ENCODE data around the gene ATP1A1.
A peak's percentile ranks its signal among the peaks of the same experiment; 100 is the strongest.

The ATP1A1 gene

GRCh38 chr1:116352349-116352813 is 20.7 kb upstream of the ATP1A1 start:
- peak; percentile 22 for DNase-seq (ENCODE audit: low read depth)
- TF ChIP-seq CTCF (IDR thresholded peaks at IDR 0.05; ENCODE audit: low read length, missing control alignments) = no peak

DNA sequence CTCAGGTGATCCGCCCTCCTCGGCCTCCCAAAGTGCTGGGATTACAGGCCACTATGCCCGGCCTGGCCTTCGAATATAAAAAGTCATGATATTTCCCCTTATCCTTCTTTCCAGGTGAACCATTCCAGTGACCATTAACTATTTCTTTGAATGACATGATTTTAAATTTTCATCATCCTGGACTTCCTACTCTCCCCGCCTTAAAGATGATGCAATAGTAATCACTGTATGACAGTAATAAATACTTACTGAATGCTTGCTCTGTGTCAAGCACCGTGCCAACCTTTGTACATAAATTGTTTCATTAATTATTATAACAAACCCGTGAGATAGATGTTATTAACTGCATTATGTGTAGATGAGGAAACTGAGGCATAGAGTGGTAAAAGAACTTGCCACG is 19.9 kb upstream of the ATP1A1 start:
- no peak for DNase-seq (ENCODE audit: low read depth)
- no peak overlapping the region for H3K4me3 ChIP-seq (replicated peaks; ENCODE audit: low read depth, low read length)
- no peak for TF ChIP-seq CTCF (IDR thresholded peaks at IDR 0.05; ENCODE audit: low read length, missing control alignments)

More at GRCh38 chr1:116352349-116352813, 20.7 kb upstream of the ATP1A1 start:
- H3K4me3 ChIP-seq (replicated peaks; ENCODE audit: low read depth, low read length) = no peak overlapping the region

- no peak for DNase-seq (ENCODE audit: low read depth)
- no peak for TF ChIP-seq CTCF (IDR thresholded peaks at IDR 0.05; ENCODE audit: low read length, missing control alignments)
- H3K4me3 ChIP-seq (replicated peaks; ENCODE audit: low read depth, low read length) = no peak overlapping the region
Observed at GRCh38 chr1:116356067-116356466, 17.0 kb upstream of the ATP1A1 start.

DNA sequence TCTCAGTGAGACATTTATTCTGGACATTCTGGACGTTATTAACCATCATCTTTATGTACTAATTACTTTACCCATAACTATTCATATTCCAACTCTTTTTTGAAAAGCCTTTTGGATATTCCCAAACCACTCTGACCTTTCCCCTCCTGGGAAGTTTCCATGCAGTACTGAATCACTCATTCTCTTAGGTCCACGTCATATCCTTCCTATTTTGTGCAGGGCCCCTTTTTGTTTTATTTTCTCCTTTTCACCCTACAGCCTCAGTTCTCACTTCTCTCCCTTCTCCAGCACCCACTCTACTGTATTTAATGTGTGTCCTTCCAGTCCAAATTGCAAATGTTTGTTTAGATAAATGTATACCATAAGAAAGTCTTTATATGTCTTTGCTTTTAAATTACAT is 16.4 kb upstream of the ATP1A1 start:
- no peak for TF ChIP-seq CTCF (IDR thresholded peaks at IDR 0.05; ENCODE audit: low read length, missing control alignments)

DNA sequence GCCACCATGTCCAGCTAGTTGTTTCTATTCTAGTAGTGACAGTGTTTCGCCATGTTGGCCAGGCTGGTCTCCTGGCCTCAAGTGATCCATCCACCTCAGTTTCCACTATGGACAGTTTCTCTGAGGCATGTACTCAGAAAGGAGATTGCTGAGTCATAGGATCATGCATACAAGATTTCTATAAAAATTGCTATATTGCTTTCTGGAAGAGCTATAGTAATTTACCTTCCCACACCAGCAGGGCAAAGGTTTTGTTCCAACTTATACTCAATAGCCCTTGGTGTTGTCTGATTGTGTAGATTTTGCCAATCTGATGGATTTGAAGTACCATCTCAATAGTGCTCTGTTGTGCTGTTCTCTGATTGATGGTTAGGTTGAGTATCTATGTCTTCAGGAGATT is 15.6 kb upstream of the ATP1A1 start:
- no peak for DNase-seq (ENCODE audit: low read depth)
- H3K4me3 ChIP-seq (replicated peaks; ENCODE audit: low read depth, low read length) = no peak overlapping the region
- TF ChIP-seq CTCF (IDR thresholded peaks at IDR 0.05; ENCODE audit: low read length, missing control alignments) = no peak

More for the DNA sequence above, 16.4 kb upstream of the ATP1A1 start:
- no peak overlapping the region for H3K4me3 ChIP-seq (replicated peaks; ENCODE audit: low read depth, low read length)
- peak; percentile 78 for DNase-seq (ENCODE audit: low read depth)

GRCh38 chr1:116359060-116359830 is 13.8 kb upstream of the ATP1A1 start:
- no peak overlapping the region for H3K4me3 ChIP-seq (replicated peaks; ENCODE audit: low read depth, low read length)
- no peak for TF ChIP-seq CTCF (IDR thresholded peaks at IDR 0.05; ENCODE audit: low read length, missing control alignments)
- DNase-seq (ENCODE audit: low read depth) = peak; percentile 58

- DNase-seq (ENCODE audit: low read depth) = no peak
- H3K4me3 ChIP-seq (replicated peaks; ENCODE audit: low read depth, low read length) = no peak overlapping the region
- no peak for TF ChIP-seq CTCF (IDR thresholded peaks at IDR 0.05; ENCODE audit: low read length, missing control alignments)
Observed at GRCh38 chr1:116359871-116360270, 13.2 kb upstream of the ATP1A1 start.
